CD14-positive monocyte (primary cell): ENCODE results near the gene TBC1D22A. TPM values are rescaled to one million over a fixed set of nuclear protein-coding genes. Genes with fewer than 3 reads are reported as not detected.

Experiments
- DNase-seq, 3 donors: peaks; one replicate each; pipeline ENCODE4 v3.0.0-alpha.2; 2011 to 2022
- H2AFZ ChIP-seq: 2 replicates; pipeline ENCODE4 v1.6.0; 2012; ENCODE audit warnings: mild to moderate bottlenecking, low read depth, low read length, inconsistent platforms; ENCODE audit not compliant: insufficient read depth, poor library complexity, severe bottlenecking
- H3K27ac ChIP-seq, 2 donors: 1 replicate in 1 of 2; 2 replicates in 1 of 2; pipeline ENCODE4 v1.5.1; 2012 to 2013; ENCODE audit warnings: low read length in 2 of 2, control low read depth in 1 of 2, inconsistent platforms in 1 of 2, low read depth in 1 of 2, mild to moderate bottlenecking in 1 of 2
- H3K27me3 ChIP-seq, 2 donors: one replicate each; pipeline versions ENCODE4 v1.6.0 to v1.6.1; 2011 to 2013; ENCODE audit warnings: low read length in 2 of 2; ENCODE audit not compliant: control insufficient read depth in 2 of 2, insufficient read depth in 2 of 2
- H3K36me3 ChIP-seq, 2 donors: replicated peaks in 1 of 2; 1 replicate in 1 of 2; 2 replicates in 1 of 2; pipeline versions ENCODE4 v1.5.1 to v1.6.1; 2012 to 2013; ENCODE audit warnings: low read length in 2 of 2, control low read depth in 1 of 2, inconsistent platforms in 1 of 2, mild to moderate bottlenecking in 1 of 2; ENCODE audit not compliant: insufficient read depth in 2 of 2, control insufficient read depth in 1 of 2
- H3K4me1 ChIP-seq, 2 donors: 1 replicate in 1 of 2; 2 replicates in 1 of 2; pipeline versions ENCODE4 v1.5.1 to v1.6.1; 2012 to 2013; ENCODE audit warnings: low read length in 2 of 2, control low read depth in 1 of 2, inconsistent platforms in 1 of 2, mild to moderate bottlenecking in 1 of 2, moderate library complexity in 1 of 2; ENCODE audit not compliant: insufficient read depth in 2 of 2, control insufficient read depth in 1 of 2
- H3K4me2 ChIP-seq: replicated peaks from 2 replicates; pipeline ENCODE3; 2012; ENCODE audit warnings: low read length, moderate library complexity, mild to moderate bottlenecking; ENCODE audit not compliant: poor library complexity, severe bottlenecking; ENCODE audit errors: extremely low read depth
- H3K4me3 ChIP-seq, 3 experiments: fragments of 200-600 bp in 1 of 3; sonication (generic) in 1 of 3; replicated peaks in 1 of 3; 1 replicate in 2 of 3; 2 replicates in 1 of 3; pipeline ENCODE4 v1.5.1; 2011 to 2013; ENCODE audit warnings: low read length in 3 of 3, mild to moderate bottlenecking in 3 of 3, control low read depth in 2 of 3, low read depth in 2 of 3, inconsistent platforms in 1 of 3, moderate library complexity in 1 of 3
- H3K79me2 ChIP-seq: 2 replicates; pipeline ENCODE4 v1.6.0; 2012; ENCODE audit warnings: mild to moderate bottlenecking, control low read depth, inconsistent platforms, low read length, moderate library complexity; ENCODE audit not compliant: insufficient read depth
- H3K9ac ChIP-seq: 2 replicates; pipeline ENCODE4 v1.6.0; 2017; ENCODE audit warnings: low read length, mild to moderate bottlenecking; ENCODE audit not compliant: insufficient read depth, poor library complexity, severe bottlenecking
- H3K9me3 ChIP-seq, 2 donors: replicated peaks in 1 of 2; 1 replicate in 1 of 2; 2 replicates in 1 of 2; pipeline versions ENCODE4 v1.5.1 to v1.6.1; 2012 to 2013; ENCODE audit warnings: low read length in 2 of 2, control low read depth in 1 of 2; ENCODE audit not compliant: control insufficient read depth in 1 of 2, insufficient read depth in 1 of 2
- H4K20me1 ChIP-seq: 2 replicates; pipeline ENCODE4 v1.6.0; 2012; ENCODE audit warnings: mild to moderate bottlenecking, low read length, control low read depth, moderate library complexity; ENCODE audit not compliant: insufficient read depth
- H3K27ac Mint-ChIP-seq, 7 donors: one replicate each; pipeline ENCODE4 v1.8.0; 2020; ENCODE audit warnings: mild to moderate bottlenecking in 7 of 7, mixed read lengths in 7 of 7, moderate library complexity in 6 of 7, inconsistent platforms in 2 of 7
- H3K27me3 Mint-ChIP-seq, 3 donors: one replicate each; pipeline ENCODE4 v1.8.0; 2021 to 2022; ENCODE audit warnings: low read depth in 3 of 3, mild to moderate bottlenecking in 3 of 3, mixed read lengths in 3 of 3, moderate library complexity in 3 of 3, inconsistent platforms in 1 of 3
- H3K36me3 Mint-ChIP-seq, 2 donors: one replicate each; pipeline ENCODE4 v1.8.0; 2020; ENCODE audit warnings: mixed read lengths in 2 of 2, inconsistent platforms in 1 of 2, mild to moderate bottlenecking in 1 of 2
- H3K4me1 Mint-ChIP-seq: one replicate; pipeline ENCODE4 v1.8.0; 2020; ENCODE audit warnings: mild to moderate bottlenecking, mixed read lengths
- H3K4me3 Mint-ChIP-seq, 2 donors: one replicate each; pipeline ENCODE4 v1.8.0; 2020; ENCODE audit warnings: mild to moderate bottlenecking in 2 of 2, mixed read lengths in 2 of 2, moderate library complexity in 1 of 2
- H3K9me3 Mint-ChIP-seq, 7 donors: one replicate each; pipeline ENCODE4 v1.8.0; 2020 to 2022; ENCODE audit warnings: mixed read lengths in 7 of 7, mild to moderate bottlenecking in 6 of 7, moderate library complexity in 6 of 7, inconsistent platforms in 2 of 7
- CTCF ChIP-seq: fragments of 200-600 bp; IDR thresholded peaks from one replicate; pipeline ENCODE4 v1.8.0; 2022; ENCODE audit warnings: antibody characterized with exemption, mild to moderate bottlenecking
- WGBS: methylation state at CpG from one replicate; pipeline ENCODE4 v1.1.5; 2013; ENCODE audit warnings: missing lambda C conversion rate; ENCODE audit not compliant: insufficient coverage; 5-methylcytosine and 5-hydroxymethylcytosine counted together
- intact Hi-C, 2 donors: fragments of 100-400 bp; cut with micrococcal nuclease; formaldehyde crosslinking; loops; one replicate each; pipeline versions ENCODE4 v1.15.0 to v1.15.1; 2023
- polyA plus RNA-seq, 3 donors: library from polyadenylated mRNA; depleted of rRNA in 1 of 3; unstranded in 2 of 3; stranded (reverse) in 1 of 3; fragments of 300-500 nt in 2 of 3; fragments of >200 nt in 1 of 3; fragmentation: Illumina TruSeq in 2 of 3; gene quantifications; 1 replicate in 2 of 3; 2 replicates in 1 of 3; pipeline ENCODE4 v1.2.3, GENCODE V29; 2012 to 2021

TBC1D22A gene
- polyA plus RNA-seq, 3 donors = 25.9 to 36.2 (median 29.5) TPM

GRCh38 chr22:47119181-47119580, 356.7 kb downstream of the TBC1D22A start:
- Mint-ChIP-seq H3K9me3 (peaks cover 0 to 2% (median 0%) of the 10 kb centered on the region in 7 donors), H3K36me3 (peaks cover 8 to 23% of the 10 kb centered on the region in 2 donors), H3K27ac (peak overlapping the region in 1 of 7 donors; percentile 15), H3K27me3 (no peaks in the 10 kb centered on the region), H3K4me1 (no peaks in the 10 kb centered on the region), H3K4me3 (no peak overlapping the region)
- H3K4me1 ChIP-seq = no peaks in the 10 kb centered on the region
- H3K4me3 ChIP-seq = no peak overlapping the region
- no peak overlapping the region for H3K4me2 ChIP-seq
- TF ChIP-seq CTCF = no peak
- no peaks in the 10 kb centered on the region for H4K20me1 ChIP-seq
- H2AFZ ChIP-seq = no peak overlapping the region
- H3K27ac ChIP-seq = no peak overlapping the region
- H3K36me3 ChIP-seq = no peaks in the 10 kb centered on the region
- no peak overlapping the region for H3K9ac ChIP-seq
- no peaks in the 10 kb centered on the region for H3K9me3 ChIP-seq
- WGBS = 89% methylated on average over 3 of the region's 8 CpGs
- no peak for DNase-seq
- H3K79me2 ChIP-seq = no peaks in the 10 kb centered on the region
- no peaks in the 10 kb centered on the region for H3K27me3 ChIP-seq
- intact Hi-C loops = no loop called here

- no peak for TF ChIP-seq CTCF
- Mint-ChIP-seq H3K36me3 (peaks cover 6 to 24% of the 10 kb centered on the region in 2 donors), H3K4me1 (no peaks in the 10 kb centered on the region), H3K9me3 (peaks cover 0 to 2% (median 0%) of the 10 kb centered on the region in 7 donors), H3K4me3 (no peak overlapping the region), H3K27me3 (no peaks in the 10 kb centered on the region), H3K27ac (peak overlapping the region in 1 of 7 donors; percentile 21)
- Histone ChIP-seq H3K9ac (no peak overlapping the region), H3K27me3 (no peaks in the 10 kb centered on the region), H3K4me1 (no peaks in the 10 kb centered on the region), H3K4me3 (no peak overlapping the region), H2AFZ (no peak overlapping the region), H3K4me2 (no peak overlapping the region), H3K36me3 (no peaks in the 10 kb centered on the region), H3K79me2 (no peaks in the 10 kb centered on the region), H4K20me1 (peaks cover 3% of the 10 kb centered on the region), H3K9me3 (no peaks in the 10 kb centered on the region), H3K27ac (no peak overlapping the region)
- intact Hi-C loops = no loop called here
- DNase-seq = no peak
- WGBS = no CpG with 5 or more reads among the region's 2 CpGs
These were observed 357.9 kb downstream of the TBC1D22A start for GRCh38 chr22:47120399-47120798.
